Uterus (tissue), 2 donors: ENCODE data around the gene SLC6A4.

Source experiments
- CTCF ChIP-seq, 4 experiments: fragments of 200-600 bp in 2 of 4; fragments of 450-650 bp in 2 of 4; sonication (generic) in 2 of 4; IDR thresholded peaks; one replicate each; pipeline ENCODE4 v1.5.1; 2016 to 2019; ENCODE audit warnings: antibody characterized with exemption in 4 of 4, mild to moderate bottlenecking in 2 of 4, moderate library complexity in 1 of 4
- POLR2A ChIP-seq, 2 donors: fragments of 450-650 bp; IDR thresholded peaks; one replicate each; pipeline ENCODE4 v1.6.1; 2016; ENCODE audit warnings: antibody characterized with exemption in 2 of 2, mild to moderate bottlenecking in 1 of 2, moderate library complexity in 1 of 2

- TF ChIP-seq CTCF (IDR thresholded peaks at IDR 0.05) = no peak
- no peak for TF ChIP-seq POLR2A (IDR thresholded peaks at IDR 0.05)
These were observed 10.4 kb downstream of the SLC6A4 start for GRCh38 chr17:30225112-30225511.
